Transverse colon (tissue), 3 donors: ENCODE measurements around the gene SLA2.

ENCODE experiments used
- CTCF ChIP-seq, 5 experiments: fragments of 200-600 bp in 3 of 5; fragments of 450-650 bp in 2 of 5; sonication (generic) in 3 of 5; IDR thresholded peaks; 1 replicate in 2 of 5; 2 replicates in 3 of 5; pipeline ENCODE4 v1.5.1; 2016 to 2017; ENCODE audit warnings: antibody characterized with exemption in 5 of 5, inconsistent platforms in 3 of 5, mild to moderate bottlenecking in 2 of 5, moderate library complexity in 1 of 5
- EP300 ChIP-seq: sonication (generic); formaldehyde crosslinking; IDR thresholded peaks from one replicate; pipeline ENCODE4 v1.6.1; 2017; ENCODE audit warnings: antibody characterized with exemption, low read depth
- POLR2A ChIP-seq: fragments of 450-650 bp; IDR thresholded peaks from one replicate; pipeline ENCODE4 v1.6.1; 2016; ENCODE audit warnings: antibody characterized with exemption, mild to moderate bottlenecking, moderate library complexity

- TF ChIP-seq CTCF (IDR thresholded peaks at IDR 0.05) (no peak), EP300 (no peak), POLR2A (no peak)
These were observed 682 bp upstream of the SLA2 start for GRCh38 chr20:36646678-36647077.
